HL-60/S4 (cell line): ENCODE measurements around the gene TDRD7.

Source experiments
- in situ Hi-C: fragments of 300-500 bp; cut with MboI; formaldehyde crosslinking; loops from 2 replicates; pipeline ENCODE4 v1.14.3; 2022; ENCODE audit warnings: low sequenced_read_pairs

The TDRD7 gene

DNA sequence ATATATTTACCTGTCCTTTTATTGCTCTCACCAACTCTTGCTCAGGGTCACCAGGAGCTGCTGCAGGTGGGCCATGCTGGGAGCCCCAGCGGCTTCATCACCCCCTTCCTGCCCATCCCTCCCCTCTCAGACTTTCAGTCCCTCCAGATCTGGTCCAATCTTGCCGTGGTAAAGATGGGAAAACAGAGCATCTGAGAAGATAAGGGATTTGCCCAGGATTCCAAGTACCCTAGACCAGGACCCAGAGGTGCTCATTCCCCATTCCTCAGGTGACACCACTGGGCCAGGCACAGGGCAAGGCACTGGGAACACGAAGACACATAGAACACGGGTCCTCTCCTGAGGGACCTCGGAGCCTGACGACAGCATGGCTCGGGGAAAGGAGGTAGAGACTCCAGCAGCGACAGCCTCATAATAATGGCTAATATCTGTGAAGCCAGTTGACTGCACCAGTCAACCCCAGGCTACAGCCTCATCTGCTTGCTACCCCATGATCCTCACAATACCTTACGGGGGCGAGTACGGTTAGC is 107.6 kb downstream of the TDRD7 start:
- in situ Hi-C loops, result no loop called here

GRCh38 chr9:97521576-97522333 is 109.9 kb downstream of the TDRD7 start:
- in situ Hi-C loops, result no loop called here

DNA sequence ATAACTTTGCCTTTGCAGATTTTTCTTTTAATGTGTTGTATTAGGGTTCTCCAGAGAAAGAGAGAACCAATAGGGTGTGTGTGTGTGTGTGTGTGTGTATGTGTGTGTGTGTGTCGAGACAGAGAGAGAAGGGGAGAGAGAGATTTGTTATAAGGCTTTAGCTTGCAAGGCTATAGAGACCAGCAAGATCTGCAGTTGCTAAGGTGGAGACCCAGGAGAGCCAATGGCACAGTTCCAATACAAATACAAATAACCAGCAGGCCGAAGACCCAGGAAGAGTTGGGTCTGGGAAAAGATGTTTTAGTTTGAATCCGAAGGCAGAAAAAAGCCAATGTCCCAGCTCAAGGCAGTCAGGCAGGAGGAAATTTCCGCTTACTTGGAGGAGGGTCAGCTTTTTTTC is 112.5 kb downstream of the TDRD7 start:
- in situ Hi-C loops, result no loop called here

DNA sequence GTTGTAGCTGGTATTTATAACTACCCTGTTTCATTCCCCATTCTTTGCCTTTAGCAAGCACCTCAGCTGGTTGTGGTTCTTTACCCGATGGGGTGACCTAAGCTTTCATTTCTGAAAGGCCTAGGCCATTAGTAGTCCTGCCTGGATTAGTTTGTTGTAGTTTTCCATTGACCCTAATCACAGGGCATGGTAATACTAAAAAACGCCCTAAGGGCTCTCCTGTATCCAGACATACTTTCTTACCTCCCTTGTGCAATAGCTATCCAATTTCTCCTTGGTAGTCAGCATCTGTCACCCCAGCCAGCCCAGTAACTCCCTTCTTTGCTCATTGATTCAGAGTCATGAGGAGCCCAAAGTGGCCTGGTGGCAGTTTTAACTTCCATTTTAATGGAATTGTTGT is 113.6 kb downstream of the TDRD7 start:
- in situ Hi-C loops, result no loop called here

DNA sequence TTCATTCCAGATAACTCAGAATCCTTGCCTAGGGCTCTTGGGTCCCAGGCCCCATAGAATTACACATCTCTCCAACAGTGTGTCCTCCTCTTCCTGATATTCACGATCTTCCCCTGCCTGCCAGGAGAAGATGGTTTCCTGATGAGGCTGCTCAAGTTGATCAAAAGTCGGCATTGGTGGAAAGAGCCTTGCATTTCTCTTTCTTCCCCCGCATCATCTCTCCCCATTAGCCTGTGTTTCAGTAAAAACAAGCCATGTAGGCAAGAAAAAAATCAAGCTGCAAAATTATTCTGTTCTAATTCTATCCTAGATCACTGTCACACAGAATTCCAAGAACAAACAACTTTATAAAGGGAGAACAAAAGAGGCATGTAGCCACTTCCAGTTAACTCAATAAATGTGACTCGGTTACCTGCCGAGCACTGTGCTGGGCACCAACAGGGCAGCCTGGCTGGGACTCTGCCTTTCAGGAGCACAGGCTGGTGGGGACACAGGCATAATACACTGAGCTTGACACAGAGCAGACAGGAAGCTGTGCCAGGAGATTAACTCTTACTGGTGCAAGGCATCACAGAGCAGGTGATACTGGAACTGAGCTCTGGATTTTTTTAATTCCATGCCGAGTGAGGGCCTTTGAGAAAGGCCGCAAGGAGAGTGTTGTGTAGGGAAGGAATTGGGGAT is 115.1 kb downstream of the TDRD7 start:
- in situ Hi-C loops, result no loop called here

GRCh38 chr9:97527626-97528528 is 116.0 kb downstream of the TDRD7 start:
- in situ Hi-C loops, result no loop called here

GRCh38 chr9:97528529-97529230 is 116.8 kb downstream of the TDRD7 start:
- in situ Hi-C loops, result no loop called here

GRCh38 chr9:97529363-97530076 is 117.6 kb downstream of the TDRD7 start:
- in situ Hi-C loops, result no loop called here

DNA sequence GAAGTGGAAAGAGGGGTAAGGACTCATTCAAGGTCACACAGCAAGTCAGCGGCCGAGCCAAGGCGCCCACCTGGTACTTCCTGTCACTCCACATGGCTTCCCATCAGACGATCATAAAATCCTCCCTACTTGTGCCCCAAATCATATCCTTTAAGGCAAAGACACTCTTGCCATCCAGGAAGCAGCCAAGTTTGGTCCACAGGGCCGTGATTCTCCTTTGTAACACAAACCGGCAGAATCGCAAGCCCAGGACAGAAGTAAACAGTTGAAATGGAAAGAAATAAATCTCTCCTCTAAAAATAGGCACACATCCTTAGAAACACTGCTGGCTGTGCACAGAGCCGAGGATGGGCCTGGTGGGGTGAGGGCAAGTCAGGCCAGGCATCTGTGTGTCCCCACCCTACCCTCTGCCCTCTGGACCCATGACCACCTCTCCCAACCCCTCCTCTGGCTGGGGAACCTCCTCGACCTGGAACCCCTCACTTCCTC is 120.0 kb downstream of the TDRD7 start:
- in situ Hi-C loops, result no loop called here

GRCh38 chr9:97534185-97534584 is 122.3 kb downstream of the TDRD7 start:
- in situ Hi-C loops, result no loop called here

DNA sequence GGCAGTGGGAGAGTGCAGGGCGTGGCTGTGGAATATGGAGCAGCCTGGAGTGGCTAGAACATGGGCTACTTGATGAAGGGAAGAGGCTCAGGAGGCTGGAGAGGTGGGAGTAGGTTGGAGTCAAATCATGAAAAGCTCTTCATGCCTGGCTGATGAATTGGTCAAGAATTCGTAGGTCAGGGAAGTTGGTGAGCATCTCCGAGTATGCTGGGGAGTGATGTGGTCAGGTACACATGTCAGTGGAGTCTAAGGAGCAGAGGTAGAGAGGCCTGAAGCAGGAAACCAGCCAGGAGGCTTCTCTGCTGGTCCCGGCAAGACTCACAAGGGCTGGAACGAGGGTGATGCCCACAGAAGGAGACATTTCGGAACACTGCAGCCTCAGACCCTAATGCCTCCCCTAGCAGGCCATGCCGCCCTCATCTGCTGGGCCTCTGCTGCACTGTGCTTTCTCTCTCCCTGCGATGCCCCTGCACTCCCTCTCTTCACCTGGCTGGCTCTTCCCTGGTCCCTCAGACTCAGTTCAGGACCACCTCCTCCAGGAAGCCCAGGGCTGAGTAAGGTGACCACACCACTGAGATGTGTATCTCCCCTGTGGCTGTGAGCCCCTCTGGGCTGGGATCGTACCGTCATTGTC is 123.2 kb downstream of the TDRD7 start:
- in situ Hi-C loops, result no loop called here

- in situ Hi-C loops, result no loop called here
Measured at GRCh38 chr9:97535771-97536170, 123.9 kb downstream of the TDRD7 start.

- in situ Hi-C loops, result no loop called here
Measured at GRCh38 chr9:97536480-97536879, 124.6 kb downstream of the TDRD7 start.

- in situ Hi-C loops, result no loop called here
Measured at GRCh38 chr9:97543561-97543960, 131.7 kb downstream of the TDRD7 start.

DNA sequence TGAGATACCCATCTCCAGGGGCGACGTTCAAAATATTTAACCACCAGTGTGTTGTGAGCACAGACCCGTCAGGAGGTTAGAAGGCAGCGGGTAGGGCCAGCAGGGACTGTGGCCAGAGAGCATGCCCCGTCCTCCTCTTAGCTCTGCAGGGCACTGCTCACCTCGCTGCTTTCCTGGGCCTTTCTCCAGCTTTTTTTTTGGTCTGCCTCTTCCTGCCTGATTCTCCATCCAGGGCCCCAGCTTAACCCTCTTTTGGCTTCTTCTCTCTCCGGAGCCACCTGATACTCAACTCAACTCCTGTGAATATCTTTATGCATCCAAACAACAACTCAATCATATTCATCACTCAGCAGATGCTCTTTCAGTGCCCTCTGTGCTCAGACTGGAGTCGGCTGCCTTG is 133.6 kb downstream of the TDRD7 start:
- in situ Hi-C loops, result no loop called here
